GM13976 (cell line): ENCODE measurements around the gene PCDHGB5.
"Not testable (repeated sequence)": the region's sequence is repeated elsewhere in the genome, so short reads cannot be mapped to it uniquely, and the experiment has no call there.

Experiments used
- DNase-seq: peaks from one replicate; pipeline ENCODE4 v3.0.0; 2012; ENCODE audit warnings: low spot score
- CTCF ChIP-seq: IDR thresholded peaks from 2 replicates; pipeline ENCODE4 v1.5.1; 2012; ENCODE audit warnings: borderline replicate concordance, mild to moderate bottlenecking; ENCODE audit not compliant: insufficient read depth; ENCODE audit errors: extremely low read depth, missing control alignments, control extremely low read depth
- in situ Hi-C: fragments of 300-500 bp; cut with MboI; formaldehyde crosslinking; loops from one replicate; pipeline ENCODE4 v1.12.0; 2022; ENCODE audit warnings: low sequenced_read_pairs, mixed read lengths, inconsistent platforms; ENCODE audit not compliant: unreplicated experiment

The PCDHGB5 gene

GRCh38 chr5:141407790-141408505, 10.2 kb downstream of the PCDHGB5 start, which contains the start of gene PCDHGB6:
PCDHGB6 (plus strand) TSS chr5:141408021; CDS start chr5:141408203, 182 bp downstream.
- TF ChIP-seq CTCF: peak; percentile 48
- peak; percentile 62 for DNase-seq
- in situ Hi-C loops: not testable (repeated sequence)

GRCh38 chr5:141409598-141410306, 12.0 kb downstream of the PCDHGB5 start:
- in situ Hi-C loops: no loop called here
- no peak for TF ChIP-seq CTCF
- DNase-seq: no peak

GRCh38 chr5:141411575-141411974, 13.8 kb downstream of the PCDHGB5 start:
- in situ Hi-C loops: no loop called here
- no peak for TF ChIP-seq CTCF
- no peak for DNase-seq

GRCh38 chr5:141412854-141413539, 15.2 kb downstream of the PCDHGB5 start, which contains the start of gene PCDHGA10:
PCDHGA10 (plus strand) TSS chr5:141412987; CDS start chr5:141413176, 189 bp downstream.
- DNase-seq: peak; percentile 82
- in situ Hi-C loops: no loop called here
- TF ChIP-seq CTCF: peak; percentile 55

GRCh38 chr5:141413540-141414069, 15.9 kb downstream of the PCDHGB5 start:
- TF ChIP-seq CTCF: no peak
- in situ Hi-C loops: no loop called here
- DNase-seq: no peak

GRCh38 chr5:141414548-141415274, 17.0 kb downstream of the PCDHGB5 start:
- in situ Hi-C loops, DNase-seq: not testable (repeated sequence)

- DNase-seq, in situ Hi-C loops: not testable (repeated sequence)
These were observed 17.5 kb downstream of the PCDHGB5 start for GRCh38 chr5:141415275-141415618.
